Colon (tissue), 2 donors: Measurements from ENCODE around the gene GSN.

Experiments used
- FAIRE-seq: peaks from 2 replicates; lab custom pipeline; 2012; peaks lifted over from hg19 to GRCh38; lab: Jason Lieb, UNC
- donor health status: control.
- donor health status: control.

The GSN gene

DNA sequence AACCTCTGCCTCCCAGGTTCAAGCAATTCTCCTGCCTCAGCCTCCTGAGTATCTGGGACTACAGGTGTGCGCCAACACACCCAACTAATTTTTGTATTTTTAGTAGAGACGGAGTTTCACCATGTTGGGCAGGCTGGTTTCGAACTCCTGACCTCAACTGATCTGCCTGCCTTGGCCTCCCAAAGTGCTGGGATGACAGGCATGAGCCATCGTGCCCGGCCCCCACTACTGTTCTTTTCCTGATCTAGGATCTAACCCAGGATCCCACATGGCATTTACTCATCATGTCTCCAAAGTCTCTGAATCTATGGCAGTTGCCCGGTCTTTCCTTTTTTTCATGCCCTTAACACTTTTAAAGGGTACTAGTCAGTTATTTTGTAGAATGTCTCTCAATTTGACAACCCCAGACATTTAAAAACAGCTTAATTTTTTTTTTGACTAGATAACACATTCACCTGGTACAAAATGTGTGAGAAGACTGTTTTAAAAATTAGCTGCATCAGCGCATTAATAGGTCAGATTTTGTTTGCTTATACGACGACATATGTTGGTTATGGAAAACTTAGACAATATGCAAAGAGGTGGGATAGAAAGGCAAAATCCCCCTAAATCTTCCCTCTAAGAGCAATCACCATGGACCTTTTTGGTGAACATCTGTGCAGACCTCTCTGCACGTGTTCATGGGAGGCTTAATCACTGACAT lies 55.6 kb downstream of the GSN start:
- FAIRE-seq, result no peak

GRCh38 chr9:121324316-121324715 lies 56.4 kb downstream of the GSN start:
- no peak for FAIRE-seq

DNA sequence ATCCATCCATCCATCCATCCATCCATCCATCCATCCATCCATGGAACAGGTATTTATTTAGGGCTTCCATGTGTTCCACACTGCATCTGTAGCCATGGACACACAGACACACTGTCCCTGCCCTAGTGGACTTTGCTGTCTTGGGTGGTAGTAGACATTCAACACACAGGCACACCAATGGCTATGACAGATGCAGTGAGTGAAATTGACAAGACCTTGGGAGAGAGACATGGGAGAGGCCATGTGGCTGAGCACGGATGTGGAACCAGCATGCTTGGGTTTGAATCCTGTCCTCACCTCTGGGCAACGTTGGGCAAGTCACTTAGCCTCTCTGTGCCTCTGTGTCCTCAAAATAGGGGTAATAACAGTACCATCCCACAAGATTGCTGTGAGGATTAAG lies 56.8 kb downstream of the GSN start:
- no peak for FAIRE-seq

DNA sequence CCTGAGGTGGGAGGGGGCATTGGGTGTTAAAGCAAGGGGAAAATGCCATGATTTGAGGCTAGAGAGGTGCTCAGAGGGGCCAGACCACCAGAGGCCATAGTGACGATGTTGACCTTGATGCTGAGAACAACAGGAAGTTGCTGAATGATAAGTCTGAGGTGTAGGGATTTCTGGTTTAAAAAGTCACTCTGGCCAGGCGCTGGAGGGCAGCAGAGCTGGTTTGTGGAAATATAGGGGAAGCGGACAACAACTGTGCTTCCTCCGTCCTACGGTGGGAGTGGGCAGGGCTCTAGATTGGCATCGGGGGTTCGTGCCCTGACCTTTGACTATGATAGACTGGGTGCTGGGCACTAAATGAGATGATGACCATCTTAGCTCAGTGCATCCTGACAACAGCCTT lies 57.4 kb downstream of the GSN start:
- no peak for FAIRE-seq

DNA sequence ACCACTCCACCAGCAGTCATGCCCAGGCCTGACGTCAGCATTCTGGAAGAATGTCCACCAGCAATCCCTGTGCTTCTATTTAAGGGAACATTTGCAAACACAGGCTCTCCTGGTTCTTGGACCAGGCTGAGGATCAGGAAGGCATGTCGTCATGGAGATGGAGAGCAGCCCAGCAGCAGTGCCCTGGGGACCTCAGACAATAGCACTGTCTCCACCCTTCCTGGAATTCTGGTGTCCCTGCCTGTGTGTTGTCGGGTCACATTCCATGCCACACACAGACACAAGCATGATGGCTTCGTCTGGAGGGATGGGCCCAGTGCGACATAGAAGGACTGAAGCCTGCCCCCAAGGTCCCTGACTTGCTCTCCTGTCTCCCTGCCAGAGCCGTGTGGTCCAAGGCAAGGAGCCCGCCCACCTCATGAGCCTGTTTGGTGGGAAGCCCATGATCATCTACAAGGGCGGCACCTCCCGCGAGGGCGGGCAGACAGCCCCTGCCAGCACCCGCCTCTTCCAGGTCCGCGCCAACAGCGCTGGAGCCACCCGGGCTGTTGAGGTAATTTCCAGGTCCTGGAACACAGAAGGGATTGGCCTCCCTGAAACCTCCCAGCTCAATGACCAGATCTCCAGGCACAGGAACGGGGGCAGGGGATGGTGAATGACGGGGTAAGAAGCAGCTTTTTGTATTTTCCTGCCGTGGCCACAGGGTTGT lies 58.3 kb downstream of the GSN start:
- FAIRE-seq, result no peak

DNA sequence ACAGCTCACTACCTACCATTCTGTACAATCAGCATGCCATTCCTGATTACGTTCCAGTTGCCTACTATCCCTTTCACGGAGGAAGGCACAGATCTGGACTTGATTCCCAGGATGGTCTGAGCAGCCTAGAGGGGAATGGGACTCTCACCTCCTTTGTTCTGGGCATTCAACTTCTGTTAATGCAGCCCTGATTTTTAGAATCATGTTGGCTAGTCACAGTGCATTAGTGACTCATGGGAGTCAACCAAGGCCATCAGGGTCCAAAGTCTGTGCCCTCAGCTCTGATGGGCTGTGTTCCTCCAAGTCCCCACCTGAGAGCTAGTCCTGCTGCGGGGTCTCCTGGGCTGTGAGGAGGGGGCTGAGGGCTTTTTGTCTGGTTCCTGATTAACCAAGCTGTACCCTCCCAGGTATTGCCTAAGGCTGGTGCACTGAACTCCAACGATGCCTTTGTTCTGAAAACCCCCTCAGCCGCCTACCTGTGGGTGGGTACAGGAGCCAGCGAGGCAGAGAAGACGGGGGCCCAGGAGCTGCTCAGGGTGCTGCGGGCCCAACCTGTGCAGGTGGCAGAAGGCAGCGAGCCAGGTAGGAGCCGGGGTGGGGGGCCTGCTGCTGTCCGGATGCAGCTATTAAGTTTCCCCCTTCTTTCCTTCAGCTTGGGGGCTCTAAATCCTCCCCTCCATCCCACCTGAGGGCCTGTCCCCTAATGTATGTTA lies 59.1 kb downstream of the GSN start:
- no peak for FAIRE-seq

- FAIRE-seq, result no peak
Observed at GRCh38 chr9:121328476-121328875, 60.5 kb downstream of the GSN start.

- no peak for FAIRE-seq
Observed at GRCh38 chr9:121328876-121329681, 61.1 kb downstream of the GSN start.

GRCh38 chr9:121331549-121331948 lies 63.6 kb downstream of the GSN start:
- FAIRE-seq, result no peak

GRCh38 chr9:121331992-121332685 lies 64.2 kb downstream of the GSN start:
- FAIRE-seq, result no peak

- FAIRE-seq, result no peak
Observed at GRCh38 chr9:121333950-121334773, 66.2 kb downstream of the GSN start.

GRCh38 chr9:121336665-121337064 lies 68.7 kb downstream of the GSN start:
- no peak for FAIRE-seq

GRCh38 chr9:121339437-121339836 lies 71.5 kb downstream of the GSN start:
- no peak for FAIRE-seq

DNA sequence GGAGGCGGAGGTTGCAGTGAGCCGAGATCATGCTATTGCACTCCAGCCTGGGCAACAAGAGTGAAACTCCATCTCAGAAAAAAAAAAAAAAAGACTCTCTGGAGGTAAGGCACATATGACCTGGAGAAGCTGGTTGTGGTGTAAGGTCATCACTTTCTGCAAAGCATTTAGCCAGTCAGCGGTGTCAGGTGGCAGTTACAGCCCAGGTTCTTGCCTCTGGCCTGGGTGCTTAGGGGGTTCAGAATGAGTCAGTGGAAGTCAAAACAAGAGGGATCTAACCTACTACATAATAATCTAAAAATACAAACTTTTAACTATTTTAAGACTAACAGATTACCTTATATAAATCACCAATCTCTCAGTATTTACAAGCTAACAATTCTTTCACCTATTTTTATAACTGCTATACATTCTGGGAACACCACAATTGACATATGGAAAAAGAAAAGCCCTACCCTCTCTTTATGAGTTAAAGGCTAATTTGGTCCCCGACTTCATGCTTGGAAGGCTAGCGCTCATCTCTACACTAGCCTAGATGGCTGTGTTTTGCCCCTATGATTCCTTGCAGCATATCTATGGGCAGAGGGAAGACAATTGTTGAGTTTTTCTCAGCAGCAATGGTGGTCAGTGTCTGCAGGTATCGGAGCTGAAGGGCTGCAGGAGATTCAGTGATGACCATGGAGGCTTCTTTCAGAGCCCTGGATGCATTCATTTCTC lies 72.9 kb downstream of the GSN start:
- FAIRE-seq, result no peak

GRCh38 chr9:121344184-121344583 lies 76.2 kb downstream of the GSN start:
- no peak for FAIRE-seq

DNA sequence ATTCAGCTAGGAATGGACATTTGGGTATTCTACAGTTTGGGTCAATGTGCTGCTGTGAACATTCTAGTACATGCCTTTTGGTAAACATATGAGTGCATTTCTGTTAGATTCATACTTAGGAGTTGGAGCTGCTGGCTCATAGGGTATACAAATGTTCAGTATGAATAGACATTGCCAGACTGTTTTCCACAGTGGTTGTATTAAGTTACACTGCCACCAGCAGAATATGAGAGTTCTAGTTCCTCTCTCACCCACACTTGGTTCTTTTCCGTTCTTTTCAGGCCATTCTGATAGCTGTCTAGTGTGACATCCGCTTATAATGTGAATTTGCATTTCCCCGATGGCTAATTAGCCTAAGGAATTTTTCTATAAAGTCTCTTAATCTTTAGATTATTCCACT lies 77.1 kb downstream of the GSN start:
- FAIRE-seq, result no peak

GRCh38 chr9:121348221-121348620 lies 80.3 kb downstream of the GSN start:
- FAIRE-seq, result no peak

DNA sequence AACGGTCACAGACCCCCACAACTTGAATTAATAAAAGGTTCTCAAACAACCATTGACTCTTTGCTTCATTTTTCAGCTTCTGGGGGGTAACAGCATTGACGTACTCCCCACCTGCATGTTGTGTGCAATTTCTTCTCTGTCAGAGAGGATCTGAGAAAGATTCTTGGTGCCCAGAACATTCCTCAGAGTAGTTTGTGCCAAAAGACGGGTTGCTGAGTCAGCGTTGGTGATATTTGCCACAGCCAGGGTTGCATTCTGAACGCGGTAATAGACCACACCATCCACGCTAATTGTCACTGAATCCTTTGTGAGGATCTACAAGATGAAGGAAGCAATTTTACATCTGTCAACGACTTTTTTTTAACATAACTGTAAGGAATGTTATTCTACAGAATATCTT lies 81.0 kb downstream of the GSN start:
- FAIRE-seq, result no peak

- no peak for FAIRE-seq
Observed at GRCh38 chr9:121350036-121350435, 82.1 kb downstream of the GSN start.

DNA sequence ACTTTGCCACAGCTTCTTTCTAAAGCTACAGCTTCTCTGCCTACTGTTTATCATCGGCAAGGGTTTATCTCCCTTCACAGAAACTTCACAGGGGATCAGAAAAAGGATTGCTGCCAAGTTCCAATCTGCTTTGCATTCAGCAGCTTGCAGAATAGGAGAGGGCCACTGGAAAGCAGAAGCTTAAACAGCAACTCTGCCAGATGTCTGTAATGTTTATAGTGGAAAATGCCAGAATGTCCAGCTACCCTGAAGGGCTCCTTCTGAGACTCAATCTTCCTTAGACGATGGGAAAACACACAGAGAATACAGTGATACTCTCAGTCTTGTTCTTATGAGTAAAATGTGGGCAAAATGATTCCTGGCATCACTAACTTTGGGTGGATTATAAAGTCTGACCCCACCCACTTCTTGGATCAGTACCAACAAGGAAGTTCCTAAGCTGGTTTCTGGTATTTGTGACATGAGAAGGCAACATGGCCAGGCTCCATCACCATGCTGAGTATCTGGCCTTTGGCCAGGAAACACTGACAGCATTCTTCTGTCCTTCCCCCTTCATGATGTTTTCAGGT lies 83.1 kb downstream of the GSN start:
- FAIRE-seq, result no peak
